Heart left ventricle (tissue), 16 donors: ENCODE measurements around the gene SSBP3. TPM values are rescaled to one million over a fixed set of nuclear protein-coding genes. Genes with fewer than 3 reads are reported as not detected.
A peak's percentile ranks its signal among the peaks of the same experiment; 100 is the strongest.

Experiments
- ATAC-seq, 4 donors: fragments of 200-7000 bp; cut with Tn5 transposase; one replicate each; pipeline ENCODE4 v1.9.1; 2020 to 2022; ENCODE audit warnings: moderate library complexity in 4 of 4, mild to moderate bottlenecking in 3 of 4, moderate number of reproducible peaks in 1 of 4
- DNase-seq, 5 donors: peaks; one replicate each; pipeline ENCODE4 v3.0.0-alpha.2; 2020
- H3K27ac ChIP-seq, 12 donors: fragments of 200-600 bp; sonication (generic) in 4 of 12; one replicate each; pipeline versions ENCODE4 v1.5.0 to v1.8.0; 2016 to 2022; ENCODE audit warnings: mild to moderate bottlenecking in 2 of 12
- H3K27me3 ChIP-seq, 9 donors: fragments of 200-600 bp; sonication (generic) in 2 of 9; one replicate each; pipeline versions ENCODE4 v1.5.1 to v1.8.0; 2016 to 2022; ENCODE audit warnings: mild to moderate bottlenecking in 3 of 9
- H3K36me3 ChIP-seq, 9 donors: fragments of 200-600 bp; sonication (generic) in 2 of 9; one replicate each; pipeline versions ENCODE4 v1.5.0 to v1.8.0; 2018 to 2022; ENCODE audit warnings: mild to moderate bottlenecking in 2 of 9
- H3K4me1 ChIP-seq, 12 donors: fragments of 200-600 bp; sonication (generic) in 4 of 12; one replicate each; pipeline versions ENCODE4 v1.5.0 to v1.8.0; 2016 to 2022; ENCODE audit warnings: mild to moderate bottlenecking in 3 of 12
- H3K4me3 ChIP-seq, 12 donors: fragments of 200-600 bp; sonication (generic) in 4 of 12; one replicate each; pipeline versions ENCODE4 v1.5.0 to v1.8.0; 2017 to 2022; ENCODE audit warnings: mild to moderate bottlenecking in 9 of 12, moderate library complexity in 4 of 12
- H3K9me3 ChIP-seq, 12 donors: fragments of 200-600 bp; sonication (generic) in 4 of 12; one replicate each; pipeline versions ENCODE4 v1.5.0 to v1.8.0; 2016 to 2022; ENCODE audit warnings: mild to moderate bottlenecking in 1 of 12
- CTCF ChIP-seq, 12 donors: fragments of 200-600 bp; sonication (generic) in 4 of 12; IDR thresholded peaks; one replicate each; pipeline versions ENCODE4 v1.5.0 to v1.8.0; 2018 to 2022; ENCODE audit warnings: antibody characterized with exemption in 12 of 12, mild to moderate bottlenecking in 5 of 12
- POLR2A ChIP-seq, 2 donors: fragments of 450-650 bp; IDR thresholded peaks; one replicate each; pipeline ENCODE4 v1.6.1; 2017; ENCODE audit warnings: antibody characterized with exemption in 2 of 2, mild to moderate bottlenecking in 2 of 2, moderate library complexity in 2 of 2
- WGBS, 4 donors: extraction: QIAGEN DNeasy Blood & Tissue Kit in 2 of 4; methylation state at CpG; one replicate each; pipeline versions ENCODE4 v1.1.5 to v1.1.7; 2013 to 2018; 5-methylcytosine and 5-hydroxymethylcytosine counted together
- intact Hi-C, 10 donors: fragments of 100-400 bp; cut with DNase I; formaldehyde crosslinking; loops; one replicate each; pipeline versions ENCODE4 v1.11.1 to v1.14.2; 2022
- polyA plus RNA-seq, 2 donors: library from polyadenylated mRNA; stranded (reverse); fragments of 200-250 nt; gene quantifications; one replicate each; pipeline ENCODE4 v1.2.3, GENCODE V29; 2013
- total RNA-seq, 9 donors: library from RNA; depleted of rRNA in 2 of 9; stranded (reverse); fragments of >200 nt in 2 of 9; fragmentation: NEBNext Ultra II Directional in 3 of 9; extraction: Animal tissue kit (Norgen Biotek cat#: 25700) in 3 of 9; gene quantifications; one replicate each; pipeline versions ENCODE4 v1.1.0 to v1.2.4, GENCODE V29; 2016 to 2023
- donor health status: ischemic (EF 13 %, LVEDD 7.1; RV severe dilation, severe dysfunction).
- donor health status: healthy with polysubstance abuse.
- donor health status: DM: no; HTN: yes; CAD: no.
- donor health status: DM: no; HTN: no; CAD: no.
- donor health status: ischemic (EF 25% LVEDD 6.9; RV normal size, moderate dysfunction).
- donor health status: ischemic (EF 25% LVEDD 5.7; RV mildly dilated, moderate dysfunction).
- donor health status: healthy.
- donor health status: DM: yes; HTN: yes; CAD: no.
- donor health status: ischemic (EF 35%, LVEDD 5.7; RV mildly dilated, moderate dysfunction).
- donor health status: nonischemic (EF 11% LVEDD 7.7; RV severe dilation, severe dysfunction).
- donor health status: DM: yes; HTN: yes; CAD: no.
- donor health status: PGD.
- donor health status: ischemic (EF 29% LVEDD 5.4; RV normal size, mild dysfunction).
- donor health status: nonischemic (EF 23%, LVEDD 6.1; RV moderate dilation, normal function).

Gene SSBP3
- total and polyA plus RNA-seq, 11 donors, result 20.8 to 61.8 (median 48.1) TPM

- Histone ChIP-seq H3K4me1 (peaks cover 14 to 84% (median 67%) of the 10 kb centered on the region in 12 donors), H3K9me3 (no peaks in the 10 kb centered on the region), H3K27ac (peak overlapping the region; percentile 41 to 89 (median 72)), H3K27me3 (no peaks in the 10 kb centered on the region), H3K4me3 (no peak overlapping the region), H3K36me3 (peaks cover 0 to 19% (median 3%) of the 10 kb centered on the region in 9 donors)
- ATAC-seq, result no peak
- whole genome bisulfite sequencing, 4 donors, result 29 to 53% (median 40%) methylated on average over 4 of the region's 4 CpGs
- intact Hi-C loops, result loop anchor here in 7 of 10 donors (2.0 to 10.0 kb wide), 7 partner anchors 35 to 225 kb away; partner anchors contain the start of genes SSBP3 (in 5 of the 7), TCEANC2 (in 1 of the 7) and TMEM59 (in 1 of the 7)
- TF ChIP-seq POLR2A (IDR thresholded peaks at IDR 0.05) (no peak), CTCF (IDR thresholded peaks at IDR 0.05) (no peak)
- DNase-seq, result no peak
Observed at GRCh38 chr1:54277451-54278341, 128.5 kb downstream of the SSBP3 start.

GRCh38 chr1:54276617-54277450 lies 129.4 kb downstream of the SSBP3 start:
- DNase-seq, result peak in 2 of 5 donors; percentile 65 to 68
- no peak overlapping the region for H3K4me3 ChIP-seq
- WGBS, 4 donors, result 66 to 76% (median 74%) methylated on average over 11 of the region's 11 CpGs
- peaks cover 14 to 88% (median 71%) of the 10 kb centered on the region in 12 donors for H3K4me1 ChIP-seq
- peak overlapping the region; percentile 41 to 89 (median 72) for H3K27ac ChIP-seq
- peak in 1 of 4 donors; percentile 24 for ATAC-seq
- no peaks in the 10 kb centered on the region for H3K27me3 ChIP-seq
- H3K36me3 ChIP-seq, result peaks cover 0 to 19% (median 3%) of the 10 kb centered on the region in 9 donors
- no peaks in the 10 kb centered on the region for H3K9me3 ChIP-seq
- TF ChIP-seq CTCF (IDR thresholded peaks at IDR 0.05) (no peak), POLR2A (IDR thresholded peaks at IDR 0.05) (no peak)
- intact Hi-C loops, result loop anchor here in 7 of 10 donors (2.0 to 10.0 kb wide), 7 partner anchors 35 to 225 kb away; partner anchors contain the start of genes SSBP3 (in 5 of the 7), TCEANC2 (in 1 of the 7) and TMEM59 (in 1 of the 7)

GRCh38 chr1:54275349-54275748 lies 130.8 kb downstream of the SSBP3 start:
- peaks cover 0 to 13% (median 3%) of the 10 kb centered on the region in 9 donors for H3K36me3 ChIP-seq
- peak overlapping the region in 1 of 12 donors; percentile 6 for H3K4me3 ChIP-seq
- TF ChIP-seq POLR2A (IDR thresholded peaks at IDR 0.05) (no peak), CTCF (IDR thresholded peaks at IDR 0.05) (peak in 11 of 12 donors; percentile 16 to 63 (median 43))
- WGBS, 4 donors, result 11 to 28% (median 17%) methylated on average over 2 to 3 of the region's 3 CpGs
- ATAC-seq (peak; percentile 39 to 61 (median 58)), DNase-seq (peak; percentile 76 to 90 (median 79))
- peaks cover 14 to 88% (median 72%) of the 10 kb centered on the region in 12 donors for H3K4me1 ChIP-seq
- intact Hi-C loops, result loop anchor here in 7 of 10 donors (1.0 to 10.0 kb wide), 8 partner anchors 37 to 223 kb away; partner anchors contain the start of genes SSBP3 (in 4 of the 7), TCEANC2 (in 1 of the 7) and TMEM59 (in 1 of the 7)
- no peaks in the 10 kb centered on the region for H3K9me3 ChIP-seq
- no peaks in the 10 kb centered on the region for H3K27me3 ChIP-seq
- peak overlapping the region; percentile 67 to 94 (median 81) for H3K27ac ChIP-seq
